DMS 273 treated with DMSO at 0.1 percent for 48 hours (cell line): ENCODE data around the gene SLC25A19.

Source experiments
- DNase-seq: peaks from one replicate; lab custom pipeline; 2025; lab: John Stamatoyannopoulos, UW

SLC25A19 gene

GRCh38 chr17:75241502-75241901, 47.7 kb downstream of the SLC25A19 start:
- no peak for DNase-seq

GRCh38 chr17:75241143-75241430, 48.1 kb downstream of the SLC25A19 start:
- DNase-seq, result no peak

DNA sequence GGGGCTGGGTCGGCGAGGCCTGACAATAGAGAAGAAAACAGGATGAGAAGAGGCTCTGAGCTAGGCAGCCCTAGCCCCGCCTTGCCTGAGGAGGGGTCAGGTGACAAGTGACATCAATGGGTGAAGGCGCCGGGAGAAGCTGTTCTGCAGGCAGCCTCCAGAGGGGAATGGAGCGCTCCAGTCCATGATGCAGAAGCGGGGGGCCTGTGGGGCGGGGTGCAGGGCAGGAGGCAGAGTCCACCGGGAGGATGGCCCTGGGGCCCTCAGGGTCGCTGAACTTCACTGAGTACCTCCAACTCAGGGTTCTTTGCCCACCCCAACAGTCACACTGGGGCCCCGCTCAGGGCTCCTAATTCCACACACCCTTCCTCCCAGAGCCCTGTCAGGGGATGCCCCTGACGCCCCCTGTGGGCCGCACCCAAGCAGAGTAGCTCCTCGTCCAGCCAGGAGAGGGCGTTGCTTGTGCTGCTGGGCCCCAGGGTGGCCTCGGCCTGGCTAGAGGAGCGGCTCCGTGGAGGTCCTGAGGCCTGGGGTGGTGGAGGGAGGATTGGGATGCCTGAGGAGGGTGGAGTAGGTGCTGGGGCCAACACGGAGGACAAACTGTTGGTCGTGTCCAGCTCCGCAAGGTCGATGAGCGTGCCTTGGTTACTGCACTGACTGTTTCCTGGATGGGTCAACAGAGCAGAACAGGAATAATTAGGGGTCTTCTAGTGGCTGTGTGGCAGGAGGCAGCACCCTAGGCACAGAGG, 48.7 kb downstream of the SLC25A19 start:
- no peak for DNase-seq

GRCh38 chr17:75239778-75240393, 49.3 kb downstream of the SLC25A19 start:
- DNase-seq, result no peak

- no peak for DNase-seq
Measured at GRCh38 chr17:75239214-75239613, 50.0 kb downstream of the SLC25A19 start.

GRCh38 chr17:75238684-75239191, 50.5 kb downstream of the SLC25A19 start:
- no peak for DNase-seq

DNA sequence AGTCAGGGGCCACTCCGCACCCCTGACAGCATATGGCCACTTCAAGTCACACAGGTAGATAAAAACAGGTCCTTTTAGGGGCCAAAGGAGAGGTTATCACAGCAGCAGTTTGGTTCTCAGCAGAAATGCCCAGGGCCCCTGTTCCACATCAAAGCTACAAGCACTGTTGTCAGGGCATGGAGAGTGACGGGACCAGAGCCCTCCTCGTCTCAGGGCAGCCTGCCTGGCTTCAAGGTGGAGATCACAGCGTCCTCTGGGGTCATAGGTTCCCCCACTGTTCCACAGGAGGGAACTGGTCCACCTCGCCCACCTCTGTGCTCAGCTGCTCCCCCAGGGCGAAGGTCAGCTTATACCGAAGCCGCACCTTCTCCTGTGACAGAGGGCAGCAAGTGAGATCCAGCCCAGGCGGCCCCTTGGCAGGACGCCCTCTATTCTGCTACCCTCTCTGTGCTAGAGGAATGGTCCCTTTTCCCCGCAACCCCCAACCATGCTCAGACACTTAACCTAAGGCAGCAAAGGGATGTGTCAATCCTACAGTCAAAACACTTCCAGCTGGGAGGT, 51.1 kb downstream of the SLC25A19 start:
- no peak for DNase-seq

DNA sequence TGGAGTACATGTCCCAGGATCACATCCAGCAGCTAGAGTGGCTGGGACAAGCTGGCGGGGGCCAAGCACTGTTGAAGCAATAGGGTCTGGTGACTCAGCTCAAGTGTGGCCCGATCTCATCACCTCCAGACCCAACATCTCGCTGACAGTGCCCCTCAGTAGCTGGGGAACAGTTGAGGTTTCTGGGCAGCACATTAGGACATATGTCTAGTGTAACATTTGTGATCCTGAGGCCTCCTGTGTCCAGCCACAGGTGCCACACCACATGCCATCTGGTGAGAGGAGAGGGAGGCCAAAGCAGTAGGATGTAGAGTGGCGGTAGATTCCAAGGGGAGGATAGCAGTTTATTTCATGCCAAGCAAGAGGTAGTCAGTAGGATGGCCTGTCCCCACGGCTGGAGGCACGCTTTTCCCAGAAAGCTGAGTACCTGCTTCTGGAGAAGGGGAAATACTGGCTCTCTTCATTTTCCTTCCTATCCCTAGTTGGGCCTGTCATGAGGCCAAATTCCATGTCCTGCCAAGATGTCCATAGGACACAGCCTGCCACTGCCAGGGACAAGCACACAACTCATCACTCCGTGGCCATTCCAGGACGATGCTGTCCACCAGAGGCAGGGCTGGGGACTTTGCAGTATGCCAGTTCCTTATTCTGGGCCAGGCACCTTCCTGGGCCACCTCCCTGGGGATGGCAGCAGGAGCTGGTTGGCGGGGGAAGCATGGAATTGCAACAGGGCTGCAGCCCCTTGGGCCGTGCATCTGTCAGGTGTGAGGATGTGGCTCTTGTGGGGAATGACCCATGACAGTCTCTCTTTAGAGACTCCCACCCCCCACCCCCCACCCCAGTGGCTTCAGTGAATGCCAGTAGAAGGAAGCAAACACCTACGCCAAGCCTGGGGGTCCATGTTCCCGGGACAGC, 51.9 kb downstream of the SLC25A19 start:
- no peak for DNase-seq

- no peak for DNase-seq
Measured at GRCh38 chr17:75232786-75233185, 56.4 kb downstream of the SLC25A19 start.

DNA sequence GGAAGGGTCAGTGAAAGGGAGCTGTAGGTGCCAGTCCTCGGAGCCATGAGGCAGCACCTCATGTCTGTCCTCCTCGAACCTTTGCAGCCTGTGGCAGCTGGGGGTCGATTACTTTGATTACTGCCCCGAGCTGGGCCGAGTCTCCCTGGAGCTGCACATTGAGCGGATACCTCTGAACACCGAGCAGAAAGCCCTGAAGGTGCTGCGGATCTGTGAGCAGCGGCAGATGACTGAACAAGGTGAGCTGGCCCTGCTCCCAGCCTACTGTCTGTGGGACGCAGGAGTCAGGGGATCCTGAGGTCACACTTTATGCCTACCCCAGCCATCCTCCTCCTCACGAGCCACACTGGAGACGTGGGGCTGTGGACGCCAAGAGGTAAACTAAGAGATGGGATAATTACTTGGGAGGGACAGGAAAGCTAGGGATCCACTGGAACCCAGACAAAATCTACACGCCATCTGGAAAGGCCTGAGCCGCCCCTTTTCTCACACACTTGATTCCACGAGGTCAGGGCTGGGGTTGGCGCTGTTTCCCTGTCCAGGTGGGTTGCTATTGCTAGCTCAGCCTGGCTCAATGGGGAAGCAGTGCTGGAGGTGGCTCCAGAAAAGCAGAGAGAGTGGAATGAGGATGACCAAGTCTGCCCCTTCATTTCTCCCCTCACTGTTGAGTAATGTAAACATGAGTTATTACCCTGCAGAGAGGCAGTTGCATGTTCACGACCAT, 57.3 kb downstream of the SLC25A19 start:
- no peak for DNase-seq

DNA sequence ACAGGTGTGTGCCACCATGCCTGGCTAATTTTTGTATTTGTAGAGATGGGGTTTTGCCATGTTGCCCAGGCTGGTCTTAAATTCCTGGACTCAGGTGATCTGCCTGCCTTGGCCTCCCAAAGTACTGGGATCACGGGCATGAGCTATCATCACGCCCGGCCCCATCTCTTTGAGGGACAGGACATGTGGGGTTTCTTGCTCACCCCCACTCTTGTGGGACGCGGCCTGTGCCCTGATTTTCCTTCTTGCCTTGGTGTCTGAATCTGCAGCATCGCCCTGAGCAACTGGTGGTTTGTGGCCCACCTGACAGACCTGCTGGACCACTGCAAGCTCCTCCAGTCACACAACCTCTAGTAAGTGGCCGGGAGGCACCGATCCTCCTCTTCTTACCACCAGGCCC, 58.2 kb downstream of the SLC25A19 start:
- no peak for DNase-seq

DNA sequence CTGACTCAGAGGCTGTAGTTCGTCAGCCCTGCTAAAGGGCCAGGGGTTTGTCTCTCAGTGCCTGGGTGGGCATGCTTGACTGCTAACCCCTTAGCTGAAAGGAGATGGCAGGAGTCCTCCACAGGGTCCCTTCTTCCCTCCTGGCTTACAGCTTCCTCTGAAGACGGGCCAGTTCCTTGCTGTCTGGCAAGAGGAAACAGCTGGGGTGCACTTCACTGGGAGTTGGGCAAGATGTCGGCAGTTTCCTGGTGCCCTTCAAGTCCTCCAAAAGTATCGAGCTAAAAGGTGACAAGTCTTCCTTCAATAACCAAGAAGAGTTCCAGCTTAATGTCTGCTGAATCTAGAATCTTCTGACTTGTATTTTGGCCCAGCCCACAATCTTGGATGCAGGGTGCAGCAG, 60.4 kb downstream of the SLC25A19 start:
- DNase-seq, result no peak

DNA sequence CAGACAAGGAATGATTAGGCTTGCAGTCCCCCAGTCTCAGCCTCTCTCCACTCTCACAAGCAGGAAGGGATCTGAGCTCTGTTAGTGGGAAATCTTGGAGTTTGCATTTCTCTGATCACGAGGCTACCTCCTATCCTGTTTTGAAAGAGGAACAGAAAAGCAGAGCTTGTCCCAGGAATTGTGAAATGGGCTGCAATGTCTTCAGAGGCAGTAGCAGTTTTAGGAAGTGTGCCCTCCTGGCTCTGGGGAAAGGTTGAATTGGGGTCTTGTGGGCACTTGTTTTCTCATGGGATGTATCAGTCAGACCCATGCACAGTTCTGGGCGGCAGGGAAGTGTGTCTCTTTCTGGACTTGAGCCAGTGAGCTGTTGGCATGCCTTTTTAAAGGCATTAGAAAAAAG, 60.9 kb downstream of the SLC25A19 start:
- no peak for DNase-seq

DNA sequence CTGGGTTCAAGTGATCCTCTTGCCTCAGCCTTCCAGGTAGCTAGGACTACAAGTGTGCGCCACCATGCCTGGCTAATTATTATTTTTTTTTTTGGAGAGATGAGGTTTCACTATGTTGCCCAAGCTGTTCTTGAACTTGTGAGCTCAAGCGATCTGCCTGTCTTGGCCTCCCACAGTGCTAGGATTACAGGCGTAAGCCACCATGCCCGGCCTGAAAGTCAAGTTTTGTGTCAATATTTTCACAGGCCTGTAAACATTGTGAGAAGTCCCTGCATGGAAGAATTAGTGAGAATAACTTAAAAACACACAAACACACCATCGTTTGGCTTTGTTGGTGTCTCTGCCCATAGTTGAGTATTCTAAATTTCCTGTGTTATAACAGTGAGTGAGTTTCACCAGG, 61.5 kb downstream of the SLC25A19 start:
- no peak for DNase-seq

- no peak for DNase-seq
Measured at GRCh38 chr17:75225016-75225415, 64.2 kb downstream of the SLC25A19 start.
